Stimulated activated CD4-positive, alpha-beta T cell treated with anti-CD3 and anti-CD28 coated beads, Interleukin-4, amount 100 ng/mL, for 4 hours (primary cell): ENCODE results near the gene TRMT1.

Experiments
- DNase-seq, 2 experiments: peaks; one replicate each; pipeline ENCODE4 v3.0.0-alpha.2; 2020

TRMT1 gene

GRCh38 chr19:13101590-13102415 is 14.7 kb downstream of the TRMT1 start:
- DNase-seq, result no peak

- no peak for DNase-seq
Observed at GRCh38 chr19:13100841-13101589, 15.5 kb downstream of the TRMT1 start.

- peak; percentile 38 to 53 for DNase-seq
Observed at GRCh38 chr19:13100031-13100588, 16.4 kb downstream of the TRMT1 start.

- DNase-seq, result peak; percentile 67 to 78
Observed at GRCh38 chr19:13099073-13099999, 17.2 kb downstream of the TRMT1 start.

- peak in 1 of 2 experiments; percentile 24 for DNase-seq
Observed at GRCh38 chr19:13098277-13099072, 18.1 kb downstream of the TRMT1 start.

- peak in 1 of 2 experiments; percentile 36 for DNase-seq
Observed at GRCh38 chr19:13097463-13098258, 18.9 kb downstream of the TRMT1 start.

GRCh38 chr19:13097033-13097462 is 19.5 kb downstream of the TRMT1 start:
- DNase-seq, result no peak

GRCh38 chr19:13095934-13096927 is 20.3 kb downstream of the TRMT1 start:
- DNase-seq, result no peak

- DNase-seq, result no peak
Observed at GRCh38 chr19:13095393-13095784, 21.2 kb downstream of the TRMT1 start.

- no peak for DNase-seq
Observed at GRCh38 chr19:13094771-13095392, 21.7 kb downstream of the TRMT1 start.

GRCh38 chr19:13094106-13094504 is 22.4 kb downstream of the TRMT1 start:
- DNase-seq, result no peak

- peak; percentile 71 to 72 for DNase-seq
Observed at GRCh38 chr19:13093407-13094105, 23.0 kb downstream of the TRMT1 start.

GRCh38 chr19:13092606-13093235 is 23.8 kb downstream of the TRMT1 start:
- DNase-seq, result no peak

- DNase-seq, result no peak
Observed at GRCh38 chr19:13092158-13092543, 24.4 kb downstream of the TRMT1 start.

GRCh38 chr19:13091400-13092157 is 25.0 kb downstream of the TRMT1 start:
- no peak for DNase-seq

- DNase-seq, result no peak
Observed at GRCh38 chr19:13090511-13091231, 25.9 kb downstream of the TRMT1 start.
